GM12874 (cell line): ENCODE measurements around the gene SRD5A3.

Experiments
- TF ChIP-seq, protein P1 (sequence below): IDR thresholded peaks from 2 replicates; pipeline ENCODE4 v1.5.1; 2011; ENCODE audit warnings: low read depth, mild to moderate bottlenecking, control low read depth, low read length, moderate library complexity; ENCODE audit not compliant: insufficient read depth

SRD5A3 gene

DNA sequence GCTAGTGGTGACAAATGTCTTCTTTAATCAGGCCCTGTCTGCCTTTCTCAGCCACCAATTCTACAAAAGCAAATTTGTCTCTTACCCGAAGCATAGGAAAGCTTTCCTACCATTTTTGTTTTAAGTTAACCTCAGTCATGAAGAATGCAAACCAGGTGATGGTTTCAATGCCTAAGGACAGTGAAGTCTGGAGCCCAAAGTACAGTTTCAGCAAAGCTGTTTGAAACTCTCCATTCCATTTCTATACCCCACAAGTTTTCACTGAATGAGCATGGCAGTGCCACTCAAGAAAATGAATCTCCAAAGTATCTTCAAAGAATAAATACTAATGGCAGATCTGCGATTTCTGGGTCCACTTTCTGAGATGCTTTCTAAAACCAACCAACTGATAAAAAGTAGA, 23.9 kb downstream of the SRD5A3 start:
- TF ChIP-seq, protein P1, sequence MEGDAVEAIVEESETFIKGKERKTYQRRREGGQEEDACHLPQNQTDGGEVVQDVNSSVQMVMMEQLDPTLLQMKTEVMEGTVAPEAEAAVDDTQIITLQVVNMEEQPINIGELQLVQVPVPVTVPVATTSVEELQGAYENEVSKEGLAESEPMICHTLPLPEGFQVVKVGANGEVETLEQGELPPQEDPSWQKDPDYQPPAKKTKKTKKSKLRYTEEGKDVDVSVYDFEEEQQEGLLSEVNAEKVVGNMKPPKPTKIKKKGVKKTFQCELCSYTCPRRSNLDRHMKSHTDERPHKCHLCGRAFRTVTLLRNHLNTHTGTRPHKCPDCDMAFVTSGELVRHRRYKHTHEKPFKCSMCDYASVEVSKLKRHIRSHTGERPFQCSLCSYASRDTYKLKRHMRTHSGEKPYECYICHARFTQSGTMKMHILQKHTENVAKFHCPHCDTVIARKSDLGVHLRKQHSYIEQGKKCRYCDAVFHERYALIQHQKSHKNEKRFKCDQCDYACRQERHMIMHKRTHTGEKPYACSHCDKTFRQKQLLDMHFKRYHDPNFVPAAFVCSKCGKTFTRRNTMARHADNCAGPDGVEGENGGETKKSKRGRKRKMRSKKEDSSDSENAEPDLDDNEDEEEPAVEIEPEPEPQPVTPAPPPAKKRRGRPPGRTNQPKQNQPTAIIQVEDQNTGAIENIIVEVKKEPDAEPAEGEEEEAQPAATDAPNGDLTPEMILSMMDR = no peak

DNA sequence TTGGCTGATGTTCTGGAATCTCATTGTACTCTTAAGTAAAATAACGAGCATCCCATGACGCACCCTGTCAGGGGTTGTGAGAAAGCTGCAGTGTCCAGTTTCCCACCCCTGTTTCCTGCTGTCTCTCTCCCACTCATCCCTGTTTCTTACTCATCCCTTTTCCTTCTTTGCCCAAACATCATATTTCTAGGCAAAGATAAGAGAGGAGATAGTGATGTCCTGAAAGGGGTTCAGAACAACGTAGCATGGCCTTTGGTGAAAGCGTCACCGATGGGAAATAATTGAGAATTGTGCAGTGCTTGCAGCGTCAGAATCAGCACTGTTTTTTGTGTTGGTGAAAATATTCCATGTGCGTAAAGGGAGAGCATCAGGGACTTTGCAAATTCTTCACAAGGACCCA, 26.2 kb downstream of the SRD5A3 start:
- TF ChIP-seq, protein P1 = no peak

DNA sequence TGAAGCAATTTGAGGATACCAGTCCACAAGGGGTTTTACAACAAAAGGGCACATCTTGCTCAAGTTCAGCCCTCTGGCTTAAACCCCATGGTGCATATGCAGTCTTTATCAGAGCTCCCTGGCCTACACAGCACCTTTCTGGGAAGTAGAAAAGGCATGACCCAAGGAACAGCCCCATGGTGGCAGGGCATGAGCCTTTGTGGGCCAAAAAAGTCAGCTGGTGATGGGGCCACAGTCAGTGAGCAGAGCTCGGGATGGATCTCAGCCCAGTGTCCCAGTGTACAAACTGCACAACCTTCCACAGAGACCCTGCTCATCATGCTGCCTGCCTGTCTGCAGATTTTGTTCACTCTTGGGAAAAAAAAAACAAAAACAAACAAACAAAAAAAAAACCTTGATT, 27.4 kb downstream of the SRD5A3 start:
- TF ChIP-seq, protein P1 = no peak

DNA sequence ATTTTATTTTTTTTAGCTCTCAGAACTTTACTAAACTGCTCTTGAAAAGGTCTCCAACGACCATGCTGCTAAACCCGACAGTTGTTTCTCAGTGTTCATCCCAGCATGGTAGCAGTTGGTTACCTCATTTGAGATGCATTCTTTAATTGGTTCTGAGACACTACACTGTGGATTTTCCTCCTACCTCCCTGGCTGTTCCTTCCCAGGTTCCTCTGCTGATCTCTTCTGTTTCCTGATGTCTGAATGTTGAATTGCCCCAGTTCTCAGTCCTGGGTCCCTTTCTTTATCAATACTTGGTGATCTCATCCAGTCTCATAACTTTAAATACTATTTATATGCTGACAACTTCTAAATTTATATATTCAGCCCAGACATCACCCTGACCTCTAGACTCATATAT, 30.7 kb downstream of the SRD5A3 start:
- TF ChIP-seq, protein P1 = no peak

DNA sequence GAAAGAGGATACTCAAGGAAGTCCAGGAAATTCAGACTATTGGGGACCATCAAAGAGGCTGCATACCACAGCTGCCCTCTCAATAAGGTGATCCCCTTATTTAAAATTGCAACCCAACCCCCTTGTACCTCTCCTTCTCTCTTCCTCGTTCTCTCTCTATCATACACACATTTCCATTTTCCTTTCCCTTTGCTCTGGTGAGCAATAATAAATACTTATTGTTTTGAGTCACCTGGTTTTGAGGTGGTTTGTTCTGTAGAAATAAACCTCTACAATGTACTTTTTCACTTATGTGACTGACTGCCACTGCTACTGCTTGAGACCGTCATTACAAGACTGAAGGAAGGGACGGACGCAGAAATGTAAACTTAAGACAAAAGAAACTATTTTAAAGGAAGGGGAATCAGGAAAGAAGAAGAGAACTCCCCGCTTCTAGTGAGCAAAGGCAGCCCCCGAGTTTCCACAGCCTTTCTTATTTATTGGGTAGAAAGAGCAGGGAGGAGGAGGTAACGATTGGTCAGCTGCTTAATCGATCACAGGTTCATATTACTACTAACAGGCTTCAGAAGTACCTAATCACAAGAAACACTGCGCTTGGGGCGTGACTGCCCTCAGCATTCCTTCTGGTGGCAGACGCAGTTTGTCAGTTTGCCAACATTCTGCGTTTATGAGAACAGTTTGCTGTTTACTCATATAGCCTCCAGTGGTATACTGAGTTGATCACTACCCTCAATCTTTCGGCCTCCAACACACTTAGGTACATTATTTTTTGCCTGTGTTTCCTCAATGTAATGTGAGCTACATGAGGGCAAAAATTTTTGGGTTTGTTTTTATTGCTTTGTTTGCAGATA, 32.8 kb downstream of the SRD5A3 start:
- TF ChIP-seq, protein P1 = no peak

DNA sequence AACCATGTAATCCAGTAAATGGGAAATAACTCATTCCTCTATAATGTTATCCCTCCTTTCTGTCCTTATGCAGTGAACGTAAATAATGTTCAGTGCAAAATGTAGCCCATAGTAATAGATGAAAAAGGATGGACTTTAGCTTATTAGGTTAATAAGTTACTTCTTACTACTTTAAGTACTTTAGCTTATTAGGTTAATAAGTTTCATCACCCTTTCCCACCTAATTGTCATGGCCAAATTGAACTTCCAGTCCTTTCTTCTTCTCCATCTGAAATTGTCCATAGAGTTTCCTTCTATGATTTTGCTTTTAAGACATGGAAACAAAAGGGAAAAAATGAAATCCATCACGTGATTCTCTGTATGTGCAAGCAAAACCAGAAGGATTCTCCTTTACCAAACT, 34.5 kb downstream of the SRD5A3 start:
- TF ChIP-seq, protein P1 = no peak

DNA sequence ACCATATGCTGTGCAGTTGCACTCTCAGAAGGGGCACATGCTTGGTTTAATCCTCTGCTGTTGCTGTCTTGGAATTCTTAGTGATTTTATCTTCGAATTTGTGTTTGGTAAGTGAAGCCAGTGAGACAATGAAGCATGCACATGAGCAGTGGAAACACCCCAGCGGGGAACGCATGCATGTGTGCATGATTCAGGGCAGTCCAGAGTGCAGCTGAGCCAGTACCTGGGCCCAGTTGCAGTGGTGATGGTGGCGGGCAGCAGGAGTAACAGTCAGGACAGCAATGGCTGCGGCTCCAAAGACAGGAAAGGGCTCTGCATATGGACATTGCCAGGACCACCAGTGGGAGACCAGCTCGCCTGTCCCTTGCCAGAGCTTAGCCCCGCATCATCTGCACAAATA, 35.5 kb downstream of the SRD5A3 start:
- TF ChIP-seq, protein P1 = no peak
